ENCODE results near the gene INKA2.
A peak's percentile ranks its signal among the peaks of the same experiment; 100 is the strongest.
"Not testable (repeated sequence)": the region's sequence is repeated elsewhere in the genome, so short reads cannot be mapped to it uniquely, and the experiment has no call there.

The INKA2 gene

DNA sequence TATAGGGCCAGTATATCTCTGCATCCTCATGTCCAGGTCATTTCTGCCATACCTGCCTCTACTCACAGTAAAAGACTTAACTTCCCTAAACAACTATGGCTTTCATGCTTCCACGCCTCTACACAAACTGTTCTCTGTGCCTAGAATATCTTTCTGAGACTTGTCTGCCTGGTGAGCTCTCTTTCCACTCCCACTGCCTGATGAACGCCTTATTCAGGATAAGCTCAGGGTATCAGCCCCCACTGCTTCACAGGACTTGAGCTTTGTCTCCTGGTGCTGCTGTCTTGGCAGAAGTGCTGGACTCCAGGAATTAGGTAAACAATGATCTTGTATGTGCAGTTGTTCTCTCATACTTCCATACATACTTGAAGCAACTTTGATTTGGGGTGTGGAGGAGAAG, 11.7 kb upstream of the INKA2 start:
- DNase-seq: no peak

- DNase-seq: no peak
These were observed 10.4 kb upstream of the INKA2 start for GRCh38 chr1:111749628-111750027.

DNA sequence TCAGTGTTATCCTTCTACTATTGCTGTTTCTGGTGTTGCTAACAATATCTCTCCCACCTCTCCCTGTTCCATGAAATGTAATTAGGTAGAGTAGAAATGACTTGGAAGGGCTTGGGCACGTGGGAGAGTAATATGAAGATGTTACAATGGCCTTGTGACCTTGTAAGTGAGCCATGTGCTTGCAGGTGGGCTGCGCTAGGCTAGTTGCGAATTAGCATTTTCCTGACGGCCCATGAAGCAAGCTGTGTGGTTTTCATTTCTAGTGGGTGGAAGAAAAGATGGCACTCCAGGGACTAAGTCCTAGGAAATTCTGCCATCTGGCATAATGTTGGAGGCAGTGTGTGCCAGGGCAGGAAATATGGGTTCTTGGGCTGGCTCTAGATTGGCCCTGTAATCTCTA, 8.8 kb upstream of the INKA2 start:
- DNase-seq: no peak

DNA sequence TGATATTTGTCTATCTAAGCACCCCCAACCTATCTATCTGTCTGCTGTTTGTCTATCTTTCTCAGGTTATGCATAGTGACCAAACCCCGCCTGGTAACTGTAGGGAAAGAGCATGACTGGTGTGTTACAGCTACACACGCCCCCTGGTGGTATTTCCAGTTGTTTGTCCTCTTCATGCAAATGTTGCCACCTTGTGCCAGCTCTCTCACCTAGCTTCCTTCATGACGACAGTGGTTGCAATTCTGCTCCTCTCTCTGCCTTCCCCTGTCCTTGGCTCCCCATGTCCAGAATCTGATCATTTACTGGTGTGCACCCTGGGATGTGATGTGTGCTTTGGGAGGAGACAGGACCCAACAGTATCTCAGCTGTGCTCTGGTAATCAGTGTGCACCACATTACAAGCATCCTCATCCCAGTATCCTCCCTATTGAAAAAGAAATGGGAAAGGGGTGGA, 8.1 kb upstream of the INKA2 start:
- DNase-seq: peak in 5 of 51 donors; percentile 6 to 23 (median 10)

DNA sequence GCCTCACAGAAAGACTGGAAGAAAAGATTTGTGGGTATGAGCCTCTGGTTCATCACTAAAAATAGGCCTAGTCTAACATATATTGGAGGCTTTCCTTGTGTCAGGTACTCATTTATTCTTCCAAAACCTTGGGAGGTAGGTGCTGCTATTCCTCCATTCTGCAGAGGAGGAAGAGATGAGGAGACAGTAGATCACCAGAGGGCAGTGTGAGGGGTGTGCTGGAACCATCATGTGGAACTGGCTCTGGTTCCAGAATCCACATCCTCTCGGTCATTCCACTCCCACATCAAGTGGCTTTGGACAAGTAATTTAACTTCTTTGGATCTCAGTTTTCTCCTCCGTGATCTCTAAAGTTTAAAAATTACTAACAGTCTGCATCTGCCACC, 7.4 kb upstream of the INKA2 start:
- DNase-seq: no peak

GRCh38 chr1:111745675-111746613, 6.7 kb upstream of the INKA2 start:
- DNase-seq: peak in 1 of 51 donors; percentile 31

GRCh38 chr1:111743679-111744101, 4.5 kb upstream of the INKA2 start:
- no peak for DNase-seq

DNA sequence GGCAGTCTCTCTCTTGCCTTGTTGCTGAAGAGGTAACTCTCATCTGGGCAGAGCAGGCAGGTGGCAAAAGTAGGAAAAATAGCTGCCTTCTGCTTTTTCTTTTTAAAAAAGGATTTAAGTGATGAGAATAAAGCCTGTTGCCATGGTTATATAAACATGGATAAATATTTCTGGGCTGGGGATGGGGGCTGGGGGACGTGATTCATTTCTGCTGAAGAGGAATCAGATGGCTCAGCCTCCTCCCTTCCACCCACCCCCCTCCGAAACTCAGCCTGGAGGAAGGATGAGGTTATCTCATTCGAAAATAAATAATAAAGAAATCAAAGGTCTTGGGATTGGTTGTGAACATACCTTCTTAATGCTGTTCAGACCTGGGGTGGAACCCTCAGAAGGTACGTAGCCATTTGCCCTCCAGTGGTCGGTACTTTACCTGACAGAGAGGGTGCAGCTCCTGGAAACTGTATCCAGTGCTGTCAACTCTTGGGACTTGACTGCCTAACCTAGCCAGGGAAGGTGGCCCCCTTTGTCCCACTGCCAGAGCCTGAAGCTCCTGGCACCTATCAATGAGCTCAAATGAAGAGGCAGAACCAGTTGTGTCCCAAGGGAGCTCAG, 3.8 kb upstream of the INKA2 start:
- peak in 1 of 51 donors; percentile 23 for DNase-seq

DNA sequence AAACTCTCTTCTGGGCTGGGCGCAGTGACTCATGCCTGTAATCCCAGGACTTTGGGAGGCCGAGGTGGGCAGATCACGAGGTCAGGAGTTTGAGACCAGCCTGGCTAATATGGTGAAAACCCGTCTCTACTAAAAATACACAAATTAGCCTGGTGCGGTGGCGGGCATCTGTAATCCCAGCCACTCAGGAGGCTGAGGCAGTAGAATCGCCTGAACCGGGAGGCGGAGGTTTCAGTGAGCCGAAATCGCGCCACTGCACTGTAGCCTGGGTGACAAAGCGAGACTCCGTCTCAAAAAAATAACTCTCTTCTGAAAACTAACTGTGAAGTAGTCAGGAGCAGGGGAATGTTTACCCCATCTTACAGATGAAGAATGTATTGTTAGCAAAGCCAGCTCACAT, 3.1 kb upstream of the INKA2 start:
- DNase-seq: not testable (repeated sequence)

DNA sequence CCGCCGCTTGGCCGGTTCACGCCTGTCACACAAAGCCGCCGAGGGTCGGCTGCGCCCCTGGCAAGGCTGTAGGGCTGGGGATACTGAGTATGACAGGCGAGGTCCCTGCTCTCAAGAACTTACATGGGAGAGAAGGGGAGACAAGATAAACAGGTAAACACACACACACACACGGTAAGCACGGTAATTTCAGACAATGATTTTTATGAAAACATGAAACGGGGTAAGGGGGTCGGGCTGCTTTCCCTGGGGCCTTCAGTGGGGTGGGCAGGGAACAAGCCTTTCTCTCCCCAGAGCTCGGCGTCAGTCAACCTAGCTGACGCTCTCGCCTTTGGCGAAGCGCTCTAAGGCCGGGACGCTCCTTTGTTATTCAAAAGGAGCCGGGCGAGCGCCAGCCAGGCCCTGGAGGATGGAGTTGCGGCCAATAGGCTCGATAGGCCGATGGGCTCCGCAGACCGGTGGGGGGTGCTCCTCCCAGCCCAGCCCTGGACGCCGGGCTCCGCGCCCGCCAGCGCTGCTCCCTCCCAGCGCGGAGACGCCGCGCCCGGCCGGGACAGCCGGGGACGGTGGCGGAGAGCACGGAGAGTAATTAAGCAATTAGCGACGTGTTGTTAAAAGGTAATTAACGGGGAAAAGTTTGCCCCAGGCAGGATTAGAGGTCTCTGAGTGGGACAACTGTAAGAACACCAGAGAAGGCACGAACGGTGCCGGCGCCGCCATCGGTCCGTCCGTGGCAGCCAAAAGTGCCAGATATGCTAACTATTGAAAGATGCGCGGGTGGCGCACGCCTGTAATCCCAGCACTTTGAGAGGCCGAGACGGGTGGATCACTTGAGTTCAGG, 950 bp upstream of the INKA2 start:
- peak in 40 of 51 donors; percentile 19 to 77 (median 58) for DNase-seq

GRCh38 chr1:111738436-111739193, 580 bp downstream of the INKA2 start:
- peak in 48 of 51 donors; percentile 10 to 81 (median 64) for DNase-seq

GRCh38 chr1:111738133-111738435, 1.1 kb downstream of the INKA2 start:
- DNase-seq: no peak

- peak in 1 of 51 donors; percentile 83 for DNase-seq
These were observed 1.7 kb downstream of the INKA2 start for GRCh38 chr1:111737216-111738132.

DNA sequence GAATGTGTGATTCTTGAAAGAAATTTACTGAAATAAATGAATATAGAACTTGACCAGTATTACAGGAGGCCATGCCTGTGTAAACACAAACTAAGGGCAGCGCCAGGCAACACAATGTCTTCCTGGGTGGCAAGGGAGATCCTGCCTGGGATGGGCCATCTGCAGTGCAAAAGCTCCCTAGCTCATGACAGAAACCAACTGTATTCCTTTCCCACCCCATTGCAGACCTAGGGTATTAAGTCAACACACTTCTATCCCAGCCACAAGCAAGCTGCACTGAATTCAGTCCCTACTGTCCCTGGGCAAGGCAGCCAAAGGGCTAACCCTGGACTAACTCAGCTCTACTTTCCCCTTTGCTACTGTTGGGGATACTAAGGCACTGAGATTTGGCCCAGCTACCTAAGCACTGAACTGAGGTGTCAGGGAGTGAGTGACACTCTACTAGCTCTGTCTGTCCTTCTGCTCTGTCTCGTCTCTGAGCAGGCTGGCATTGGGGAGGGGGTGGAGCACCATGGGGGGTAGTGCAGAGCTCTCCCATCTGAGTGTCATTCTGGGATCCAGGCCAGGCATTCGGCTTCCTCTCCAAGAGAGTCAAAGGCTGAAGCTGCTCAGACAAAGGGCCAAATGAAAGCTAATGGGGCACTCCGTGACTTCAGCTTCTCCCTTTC, 2.5 kb downstream of the INKA2 start:
- peak in 42 of 51 donors; percentile 14 to 88 (median 63) for DNase-seq

GRCh38 chr1:111735858-111736544, 3.2 kb downstream of the INKA2 start:
- DNase-seq: peak in 7 of 51 donors; percentile 12 to 43 (median 27)

DNA sequence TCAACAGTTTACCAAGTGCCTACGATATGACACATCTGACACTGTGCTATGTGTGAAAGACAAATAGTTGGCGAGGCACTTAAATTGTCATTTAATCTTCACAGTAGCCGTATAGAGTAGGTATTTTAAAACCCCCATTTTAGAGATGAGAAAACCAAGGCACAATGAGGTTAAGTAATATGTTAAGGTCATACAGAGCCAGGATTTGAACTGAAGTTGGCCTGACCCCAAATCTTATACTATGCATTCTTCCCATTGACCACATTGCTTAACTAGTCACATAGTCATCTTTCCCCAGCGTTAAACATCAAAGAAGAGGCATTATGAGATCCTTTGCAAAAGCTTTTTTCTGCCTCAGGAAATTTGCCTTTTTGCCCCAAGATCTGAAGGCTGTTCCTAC, 3.9 kb downstream of the INKA2 start:
- DNase-seq: no peak

DNA sequence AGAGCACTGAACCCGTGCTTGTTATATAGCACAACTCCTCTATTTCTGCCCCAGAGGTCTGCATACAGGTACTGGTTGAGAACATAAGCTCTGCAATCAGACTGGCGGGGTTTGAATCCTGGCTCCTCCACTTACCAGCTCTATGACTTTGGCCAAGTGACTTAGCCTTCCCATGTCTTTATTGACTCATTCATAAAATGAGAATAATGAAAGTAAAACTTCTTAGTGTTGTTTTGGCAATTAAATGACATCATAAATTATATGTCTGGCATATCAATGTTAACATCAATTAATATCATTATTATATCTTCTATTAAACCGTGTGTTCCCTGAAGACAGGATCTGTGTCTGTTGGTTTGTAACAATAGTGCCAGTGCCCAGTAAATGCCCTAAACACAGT, 4.3 kb downstream of the INKA2 start:
- no peak for DNase-seq

DNA sequence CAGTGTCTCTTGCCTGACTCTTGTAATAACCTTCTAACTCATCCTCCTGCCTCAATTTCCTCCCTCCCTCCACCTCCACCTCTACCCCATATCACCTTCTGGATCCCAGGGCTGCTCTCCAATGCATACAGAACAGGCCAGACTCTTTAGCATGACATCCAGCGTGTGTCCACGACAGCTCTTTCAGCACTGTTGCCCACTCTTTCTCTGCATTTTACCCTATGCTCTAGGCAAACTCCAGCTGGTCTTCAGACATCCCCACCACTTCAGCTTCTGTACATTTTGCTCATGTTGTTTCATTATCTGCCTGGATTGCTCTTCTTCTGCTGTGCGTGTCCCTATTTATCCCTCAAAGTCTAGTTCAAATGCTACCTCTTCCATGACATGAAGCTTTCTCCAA, 4.8 kb downstream of the INKA2 start:
- no peak for DNase-seq

DNA sequence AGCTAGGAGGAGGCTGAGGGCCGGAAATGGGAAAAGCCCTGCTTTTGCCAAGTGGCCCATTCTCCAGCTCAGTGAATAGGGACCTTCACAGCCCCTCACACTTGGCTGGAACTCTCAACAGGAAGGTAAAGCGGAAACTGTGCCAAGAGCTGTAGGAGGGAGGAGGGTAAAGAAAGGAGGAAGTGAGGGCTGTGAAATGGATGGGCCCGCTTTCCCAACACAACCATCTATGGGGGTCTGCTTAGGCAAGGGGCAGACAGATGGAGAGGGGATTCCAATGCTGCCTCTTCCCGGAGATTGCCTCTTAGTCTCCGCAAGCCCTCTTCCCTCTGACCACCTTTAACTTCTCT, 5.2 kb downstream of the INKA2 start:
- no peak for DNase-seq

Data from hypothalamus (tissue), 51 donors.